Activated CD8-positive, alpha-beta T cell treated with anti-CD3 and anti-CD28 coated beads, Interleukin-2, amount 10 ng/mL, durations not matched to agents 7 days and 5 days (primary cell): ENCODE results near the gene PDCD2. TPM values are rescaled to one million over a fixed set of nuclear protein-coding genes. Genes with fewer than 3 reads are reported as not detected.

Experiments used
- total RNA-seq, 2 experiments: library from RNA; stranded (reverse); gene quantifications; one replicate each; pipeline ENCODE4 v1.2.3, GENCODE V29; 2021

Gene PDCD2
- total RNA-seq, 2 experiments from 2014 or later = 74.0 to 77.1 TPM

Other genes with a start within 250 kb of the PDCD2 start
- 100 to 1,000 TPM; 161 to 173 TPM for gene PSMB1, start 31.3 kb downstream of the PDCD2 start, total RNA-seq
- gene TBP, start 30.3 kb downstream of the PDCD2 start, total RNA-seq = 10 to 100 TPM; 20.0 to 21.5 TPM